GM18519 (cell line): ENCODE results near the gene SLC25A1.

Experiments
- ATAC-seq: cut with Tn5 transposase; IDR thresholded peaks from one replicate; pipeline ENCODE4 v1.9.1; 2021; ENCODE audit warnings: mild to moderate bottlenecking, moderate library complexity; ENCODE audit not compliant: unreplicated experiment, low FRiP score

SLC25A1 gene

DNA sequence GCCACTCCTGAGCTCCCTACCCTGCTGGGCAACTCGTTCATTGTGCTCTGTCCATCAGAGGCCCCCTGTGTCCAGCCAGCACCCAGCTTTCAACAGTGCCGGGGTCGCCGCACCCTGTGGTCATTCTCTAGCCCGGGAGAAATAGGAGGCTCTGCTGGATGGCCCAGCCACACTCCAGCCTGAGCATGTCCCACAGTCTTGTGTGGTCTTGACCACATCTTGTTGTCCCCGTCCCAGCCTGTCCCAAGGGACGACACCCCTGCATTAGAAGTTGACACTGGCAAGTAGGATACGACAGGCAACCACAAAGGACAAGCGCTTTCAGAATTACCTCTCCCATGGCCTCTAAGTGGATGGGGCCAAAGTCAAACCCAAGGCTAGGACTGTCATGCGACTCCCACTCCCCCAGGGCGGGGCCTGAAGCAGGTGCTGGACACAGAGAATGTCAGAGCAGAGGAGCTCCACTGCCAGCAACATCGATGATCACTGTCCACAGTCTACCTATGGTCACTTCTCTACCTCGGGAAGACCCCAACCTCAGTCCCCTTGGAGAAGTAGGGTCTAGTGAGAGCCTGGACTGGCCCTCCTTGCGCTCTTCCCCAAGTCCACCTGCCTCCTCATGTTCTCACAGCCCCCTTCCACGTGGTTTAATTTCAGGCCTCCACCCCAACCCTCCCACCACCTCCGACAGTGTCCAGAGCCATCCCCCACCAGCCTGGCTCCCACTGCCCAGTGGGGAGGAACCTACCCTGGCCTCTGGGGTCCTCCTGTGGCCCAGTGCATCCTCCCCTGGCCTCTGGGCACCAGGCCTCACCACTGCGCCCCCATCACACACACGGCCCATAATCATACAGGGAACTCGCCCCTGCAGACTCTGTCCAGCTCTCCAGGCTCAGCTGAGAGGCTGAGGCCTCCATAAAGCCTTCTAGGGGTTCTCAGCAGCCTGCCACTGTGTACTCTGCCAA is 51.9 kb downstream of the SLC25A1 start:
- ATAC-seq, result no peak
